GM18861 (cell line): ENCODE results near the gene DDX50.
A peak's percentile ranks its signal among the peaks of the same experiment; 100 is the strongest.
"Not testable (repeated sequence)": the region's sequence is repeated elsewhere in the genome, so short reads cannot be mapped to it uniquely, and the experiment has no call there.

Experiments
- ATAC-seq: cut with Tn5 transposase; IDR thresholded peaks from one replicate; pipeline ENCODE4 v1.9.1; 2021; ENCODE audit not compliant: unreplicated experiment

The DDX50 gene

GRCh38 chr10:68979738-68980137 lies 78.6 kb downstream of the DDX50 start:
- ATAC-seq: not testable (repeated sequence)

- no peak for ATAC-seq
Observed at GRCh38 chr10:68981074-68981473, 80.0 kb downstream of the DDX50 start.

- no peak for ATAC-seq
Observed at GRCh38 chr10:68982389-68982788, 81.3 kb downstream of the DDX50 start.

- ATAC-seq: no peak
Observed at GRCh38 chr10:68987611-68988010, 86.5 kb downstream of the DDX50 start.

GRCh38 chr10:68988530-68989316 lies 87.6 kb downstream of the DDX50 start, which contains the start of gene KIFBP:
TSS of gene KIFBP (plus strand) at chr10:68988803. CDS start at chr10:68988833, 30 bp downstream.
- ATAC-seq: peak; percentile 74

- ATAC-seq: no peak
Observed at GRCh38 chr10:68989317-68989990, 88.3 kb downstream of the DDX50 start.

GRCh38 chr10:68992636-68993440 lies 91.7 kb downstream of the DDX50 start:
- ATAC-seq: no peak
